ENCODE data around the gene DLGAP1. TPM values are rescaled to one million over a fixed set of nuclear protein-coding genes. Genes with fewer than 3 reads are reported as not detected.

The DLGAP1 gene
- total and polyA plus RNA-seq, 3 experiments from 2014 or later = 0.07 to 0.46 TPM; not detected in 1

- no peak for DNase-seq
- CTCF ChIA-PET = no interaction called here
- POLR2A ChIA-PET = no interaction called here
These were observed 566.0 kb downstream of the DLGAP1 start for GRCh38 chr18:3889121-3889520.

GRCh38 chr18:3886575-3887322, 568.4 kb downstream of the DLGAP1 start:
- H3K4me1 ChIP-seq (ENCODE audit: insufficient read depth, low read length) = no peaks in the 10 kb centered on the region
- no peak overlapping the region for H3K27ac ChIP-seq (ENCODE audit: low read depth, low read length)
- Mint-ChIP-seq H3K4me1 (no peaks in the 10 kb centered on the region), H3K36me3 (no peaks in the 10 kb centered on the region), H3K27me3 (peaks cover 0 to 6% of the 10 kb centered on the region in 2 donors), H3K4me3 (no peak overlapping the region), H3K27ac (no peak overlapping the region), H3K9me3 (no peaks in the 10 kb centered on the region)
- no peak overlapping the region for H3K4me3 ChIP-seq (ENCODE audit: low read length)
- H3K36me3 ChIP-seq (ENCODE audit: insufficient read depth, low read length) = no peaks in the 10 kb centered on the region
- DNase-seq = no peak
- no peaks in the 10 kb centered on the region for H3K27me3 ChIP-seq (ENCODE audit: insufficient read depth, low read length, poor library complexity, severe bottlenecking)
- ChIA-PET CTCF (no interaction called here), POLR2A (no interaction called here)
- no peaks in the 10 kb centered on the region for H3K9me3 ChIP-seq (ENCODE audit: low read length)

More at GRCh38 chr18:3889121-3889520, 566.0 kb downstream of the DLGAP1 start:
- H3K4me3 Mint-ChIP-seq = no peak overlapping the region
- Histone ChIP-seq H3K9me3 (ENCODE audit: low read length) (no peaks in the 10 kb centered on the region), H3K4me1 (ENCODE audit: insufficient read depth, low read length) (no peaks in the 10 kb centered on the region), H3K27me3 (ENCODE audit: insufficient read depth, low read length, poor library complexity, severe bottlenecking) (no peaks in the 10 kb centered on the region), H3K27ac (ENCODE audit: low read depth, low read length) (no peak overlapping the region), H3K4me3 (ENCODE audit: low read length) (no peak overlapping the region), H3K36me3 (ENCODE audit: insufficient read depth, low read length) (no peaks in the 10 kb centered on the region)
- H3K27ac Mint-ChIP-seq = no peak overlapping the region
- no peaks in the 10 kb centered on the region for H3K9me3 Mint-ChIP-seq
- H3K36me3 Mint-ChIP-seq = no peaks in the 10 kb centered on the region
- H3K27me3 Mint-ChIP-seq = peaks cover 2 to 10% of the 10 kb centered on the region in 2 donors
- no peaks in the 10 kb centered on the region for H3K4me1 Mint-ChIP-seq

- Mint-ChIP-seq H3K27ac (no peak overlapping the region), H3K9me3 (no peaks in the 10 kb centered on the region), H3K27me3 (peaks cover 2 to 9% of the 10 kb centered on the region in 2 donors), H3K4me1 (no peaks in the 10 kb centered on the region), H3K4me3 (no peak overlapping the region), H3K36me3 (no peaks in the 10 kb centered on the region)
- Histone ChIP-seq H3K36me3 (ENCODE audit: insufficient read depth, low read length) (no peaks in the 10 kb centered on the region), H3K27ac (ENCODE audit: low read depth, low read length) (no peak overlapping the region), H3K4me3 (ENCODE audit: low read length) (no peak overlapping the region), H3K27me3 (ENCODE audit: insufficient read depth, low read length, poor library complexity, severe bottlenecking) (no peaks in the 10 kb centered on the region), H3K4me1 (ENCODE audit: insufficient read depth, low read length) (no peaks in the 10 kb centered on the region), H3K9me3 (ENCODE audit: low read length) (no peaks in the 10 kb centered on the region)
- DNase-seq = no peak
- ChIA-PET CTCF (no interaction called here), POLR2A (no interaction called here)
These were observed 569.8 kb downstream of the DLGAP1 start for GRCh38 chr18:3885209-3885792.

- no peak overlapping the region for H3K4me3 ChIP-seq (ENCODE audit: low read length)
- Mint-ChIP-seq H3K36me3 (no peaks in the 10 kb centered on the region), H3K4me1 (no peaks in the 10 kb centered on the region), H3K4me3 (no peak overlapping the region), H3K9me3 (no peaks in the 10 kb centered on the region), H3K27me3 (peaks cover 2 to 12% of the 10 kb centered on the region in 2 donors), H3K27ac (no peak overlapping the region)
- no peak for DNase-seq
- H3K4me1 ChIP-seq (ENCODE audit: insufficient read depth, low read length) = no peaks in the 10 kb centered on the region
- no peaks in the 10 kb centered on the region for H3K27me3 ChIP-seq (ENCODE audit: insufficient read depth, low read length, poor library complexity, severe bottlenecking)
- no peak overlapping the region for H3K27ac ChIP-seq (ENCODE audit: low read depth, low read length)
- H3K9me3 ChIP-seq (ENCODE audit: low read length) = no peaks in the 10 kb centered on the region
- POLR2A ChIA-PET = no interaction called here
- CTCF ChIA-PET = no interaction called here
- H3K36me3 ChIP-seq (ENCODE audit: insufficient read depth, low read length) = no peaks in the 10 kb centered on the region
These were observed 575.3 kb downstream of the DLGAP1 start for GRCh38 chr18:3879836-3880120.

GRCh38 chr18:3879114-3879835, 575.8 kb downstream of the DLGAP1 start:
- CTCF ChIA-PET = no interaction called here
- peaks cover 2 to 13% of the 10 kb centered on the region in 2 donors for H3K27me3 Mint-ChIP-seq
- no peaks in the 10 kb centered on the region for H3K36me3 ChIP-seq (ENCODE audit: insufficient read depth, low read length)
- H3K4me1 ChIP-seq (ENCODE audit: insufficient read depth, low read length) = no peaks in the 10 kb centered on the region
- no peak for DNase-seq
- POLR2A ChIA-PET = no interaction called here
- H3K4me3 Mint-ChIP-seq = no peak overlapping the region
- H3K9me3 ChIP-seq (ENCODE audit: low read length) = no peaks in the 10 kb centered on the region
- H3K27me3 ChIP-seq (ENCODE audit: insufficient read depth, low read length, poor library complexity, severe bottlenecking) = no peaks in the 10 kb centered on the region
- H3K9me3 Mint-ChIP-seq = no peaks in the 10 kb centered on the region
- H3K4me1 Mint-ChIP-seq = peaks cover 0 to under 1% (median 0%) of the 10 kb centered on the region in 3 donors
- H3K27ac ChIP-seq (ENCODE audit: low read depth, low read length) = no peak overlapping the region
- H3K4me3 ChIP-seq (ENCODE audit: low read length) = no peak overlapping the region
- H3K36me3 Mint-ChIP-seq = no peaks in the 10 kb centered on the region
- H3K27ac Mint-ChIP-seq = no peak overlapping the region

- peaks cover 0 to 3% (median 0%) of the 10 kb centered on the region in 3 donors for H3K4me1 Mint-ChIP-seq
- DNase-seq = no peak
- Histone ChIP-seq H3K4me1 (ENCODE audit: insufficient read depth, low read length) (no peaks in the 10 kb centered on the region), H3K27me3 (ENCODE audit: insufficient read depth, low read length, poor library complexity, severe bottlenecking) (no peaks in the 10 kb centered on the region), H3K4me3 (ENCODE audit: low read length) (no peak overlapping the region), H3K27ac (ENCODE audit: low read depth, low read length) (no peak overlapping the region), H3K36me3 (ENCODE audit: insufficient read depth, low read length) (no peaks in the 10 kb centered on the region), H3K9me3 (ENCODE audit: low read length) (no peaks in the 10 kb centered on the region)
- ChIA-PET CTCF (no interaction called here), POLR2A (no interaction called here)
- H3K27me3 Mint-ChIP-seq = peaks cover 2 to 19% of the 10 kb centered on the region in 2 donors
- no peaks in the 10 kb centered on the region for H3K9me3 Mint-ChIP-seq
- no peaks in the 10 kb centered on the region for H3K36me3 Mint-ChIP-seq
- H3K4me3 Mint-ChIP-seq = no peak overlapping the region
- no peak overlapping the region for H3K27ac Mint-ChIP-seq
These were observed 576.7 kb downstream of the DLGAP1 start for GRCh38 chr18:3878401-3878800.

- Mint-ChIP-seq H3K36me3 (no peaks in the 10 kb centered on the region), H3K4me1 (peaks cover 0 to 3% (median 0%) of the 10 kb centered on the region in 3 donors), H3K27me3 (peaks cover 2 to 21% of the 10 kb centered on the region in 2 donors), H3K9me3 (no peaks in the 10 kb centered on the region), H3K4me3 (no peak overlapping the region), H3K27ac (no peak overlapping the region)
- Histone ChIP-seq H3K27me3 (ENCODE audit: insufficient read depth, low read length, poor library complexity, severe bottlenecking) (no peaks in the 10 kb centered on the region), H3K4me3 (ENCODE audit: low read length) (no peak overlapping the region), H3K9me3 (ENCODE audit: low read length) (no peaks in the 10 kb centered on the region), H3K36me3 (ENCODE audit: insufficient read depth, low read length) (no peaks in the 10 kb centered on the region), H3K27ac (ENCODE audit: low read depth, low read length) (no peak overlapping the region), H3K4me1 (ENCODE audit: insufficient read depth, low read length) (no peaks in the 10 kb centered on the region)
- CTCF ChIA-PET = no interaction called here
- POLR2A ChIA-PET = no interaction called here
- no peak for DNase-seq
These were observed 577.4 kb downstream of the DLGAP1 start for GRCh38 chr18:3877678-3878077.

- no peak for DNase-seq
- no peaks in the 10 kb centered on the region for H3K9me3 Mint-ChIP-seq
- ChIA-PET POLR2A (no interaction called here), CTCF (no interaction called here)
- H3K27me3 Mint-ChIP-seq = peaks cover 0 to 24% of the 10 kb centered on the region in 2 donors
- no peaks in the 10 kb centered on the region for H3K36me3 ChIP-seq (ENCODE audit: insufficient read depth, low read length)
- no peak overlapping the region for H3K27ac Mint-ChIP-seq
- H3K4me1 Mint-ChIP-seq = peaks cover 0 to 3% (median 0%) of the 10 kb centered on the region in 3 donors
- no peaks in the 10 kb centered on the region for H3K27me3 ChIP-seq (ENCODE audit: insufficient read depth, low read length, poor library complexity, severe bottlenecking)
- no peak overlapping the region for H3K4me3 Mint-ChIP-seq
- H3K27ac ChIP-seq (ENCODE audit: low read depth, low read length) = no peak overlapping the region
- no peak overlapping the region for H3K4me3 ChIP-seq (ENCODE audit: low read length)
- no peaks in the 10 kb centered on the region for H3K9me3 ChIP-seq (ENCODE audit: low read length)
- no peaks in the 10 kb centered on the region for H3K4me1 ChIP-seq (ENCODE audit: insufficient read depth, low read length)
- H3K36me3 Mint-ChIP-seq = no peaks in the 10 kb centered on the region
These were observed 579.1 kb downstream of the DLGAP1 start for GRCh38 chr18:3875961-3876360.

All from CD8-positive, alpha-beta memory T cell (primary cell).